ENCODE measurements around the gene KERA.

The KERA gene

GRCh38 chr12:91007531-91008290, 50.1 kb downstream of the KERA start:
- DNase-seq: no peak

- no peak for DNase-seq
These were observed 53.0 kb downstream of the KERA start, which contains the start of gene EPYC for GRCh38 chr12:91004872-91005271. Gene EPYC (minus strand): TSS chr12:91004972. CDS start chr12:91002565, 2,407 bp downstream.

DNA sequence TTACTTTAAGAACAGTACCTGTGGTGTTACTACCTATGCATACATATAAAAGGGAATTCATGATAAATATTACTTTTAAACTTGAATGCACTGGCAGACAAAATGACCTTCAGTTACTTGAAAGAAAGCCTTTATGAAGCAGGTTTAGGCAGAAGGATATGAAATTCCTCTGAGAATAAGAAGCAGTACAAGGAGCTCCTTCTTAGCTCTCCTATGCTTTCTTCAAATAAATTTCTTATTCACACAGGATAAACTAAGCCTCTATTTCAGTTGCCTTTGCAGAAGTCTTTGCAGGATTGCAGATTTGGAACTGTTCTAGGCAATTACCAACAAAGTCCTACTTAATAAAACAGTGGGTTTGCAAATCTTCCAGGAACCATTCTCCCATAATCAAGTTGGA, 54.1 kb downstream of the KERA start:
- no peak for DNase-seq

DNA sequence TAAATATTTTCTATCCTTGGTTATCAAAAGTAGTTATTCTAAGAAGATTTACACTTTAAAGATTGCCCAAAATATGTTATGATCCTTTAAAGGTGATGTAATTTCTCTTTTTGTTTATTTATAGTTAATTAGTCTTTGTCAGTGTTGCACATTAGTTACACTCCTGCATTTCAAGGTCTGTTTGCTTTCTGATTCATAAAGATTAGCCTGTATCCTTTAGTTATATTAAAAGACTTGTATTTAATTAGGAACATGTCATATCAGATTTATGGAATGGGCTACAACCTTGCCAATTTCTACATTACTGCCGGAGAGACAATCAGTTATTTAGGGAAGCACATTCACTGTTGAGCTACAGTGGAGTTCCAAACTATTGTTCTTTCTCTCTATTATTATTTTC, 56.5 kb downstream of the KERA start:
- DNase-seq: no peak
